HG02763 (cell line): Measurements from ENCODE around the gene RTF2.

Source experiments
- ATAC-seq: cut with Tn5 transposase; IDR thresholded peaks from one replicate; pipeline ENCODE4 v1.9.1; 2021; ENCODE audit warnings: mild to moderate bottlenecking, moderate library complexity; ENCODE audit not compliant: unreplicated experiment

The RTF2 gene

GRCh38 chr20:56468316-56469076 is at the start of gene RTF2:
Gene RTF2 (plus strand): TSS chr20:56468627. CDS start chr20:56468698, 71 bp downstream.
- ATAC-seq: peak; percentile 99

- no peak for ATAC-seq
Measured at GRCh38 chr20:56420028-56420427, 48.4 kb upstream of the RTF2 start.

GRCh38 chr20:56420940-56421688 is 47.3 kb upstream of the RTF2 start:
- ATAC-seq: no peak

GRCh38 chr20:56422076-56422823 is 46.2 kb upstream of the RTF2 start:
- no peak for ATAC-seq

GRCh38 chr20:56422824-56423189 is 45.6 kb upstream of the RTF2 start:
- ATAC-seq: no peak

- ATAC-seq: no peak
Measured at GRCh38 chr20:56423211-56423610, 45.2 kb upstream of the RTF2 start.

GRCh38 chr20:56423886-56424285 is 44.5 kb upstream of the RTF2 start:
- ATAC-seq: no peak

GRCh38 chr20:56424931-56425330 is 43.5 kb upstream of the RTF2 start:
- no peak for ATAC-seq

GRCh38 chr20:56426026-56426425 is 42.4 kb upstream of the RTF2 start:
- no peak for ATAC-seq

- ATAC-seq: no peak
Measured at GRCh38 chr20:56426926-56427325, 41.5 kb upstream of the RTF2 start.

GRCh38 chr20:56427797-56428196 is 40.6 kb upstream of the RTF2 start:
- ATAC-seq: no peak

GRCh38 chr20:56428410-56428809 is 40.0 kb upstream of the RTF2 start:
- no peak for ATAC-seq

- no peak for ATAC-seq
Measured at GRCh38 chr20:56428881-56429280, 39.5 kb upstream of the RTF2 start.

GRCh38 chr20:56429502-56429901 is 38.9 kb upstream of the RTF2 start:
- ATAC-seq: no peak

- ATAC-seq: no peak
Measured at GRCh38 chr20:56429941-56430340, 38.5 kb upstream of the RTF2 start.

- ATAC-seq: no peak
Measured at GRCh38 chr20:56430461-56430860, 38.0 kb upstream of the RTF2 start.

- no peak for ATAC-seq
Measured at GRCh38 chr20:56430957-56431356, 37.5 kb upstream of the RTF2 start.

GRCh38 chr20:56431471-56431870 is 37.0 kb upstream of the RTF2 start:
- ATAC-seq: no peak

GRCh38 chr20:56433221-56433879 is 35.1 kb upstream of the RTF2 start:
- ATAC-seq: no peak

GRCh38 chr20:56433880-56434255 is 34.6 kb upstream of the RTF2 start:
- ATAC-seq: no peak
